Panc1 (cell line): ENCODE data around the gene CCDC159. TPM values are rescaled to one million over a fixed set of nuclear protein-coding genes. Genes with fewer than 3 reads are reported as not detected.

ENCODE experiments used
- ATAC-seq: fragments of 200-7000 bp; cut with Tn5 transposase; 2 replicates; pipeline ENCODE4 v1.9.1; 2020; ENCODE audit warnings: mild to moderate bottlenecking, moderate library complexity
- BruUV-seq: library from RNA; stranded (reverse); fragments of 400-500 nt; replicated peaks from 2 replicates; lab custom pipeline; 2021; lab: Mats Ljungman, UMichigan
- CTCF ChIA-PET: fragments of 300-600 bp; sonication (Branson Sonifier 250); formaldehyde crosslinking; loops from one replicate; lab custom pipeline; 2022; ENCODE audit warnings: antibody characterized with exemption; lab: Charles Lee
- POLR2A ChIA-PET: fragments of 300-600 bp; sonication (Branson Sonifier 250); formaldehyde crosslinking; loops from one replicate; lab custom pipeline; 2022; ENCODE audit warnings: antibody characterized with exemption; lab: Charles Lee
- DNase-seq: peaks from one replicate; pipeline ENCODE4 v3.0.0-alpha.2; 2010; ENCODE audit warnings: low read depth, low spot score
- H3K27ac ChIP-seq: 2 replicates; pipeline ENCODE4 v1.5.1; 2011; ENCODE audit warnings: mild to moderate bottlenecking, low read length, inconsistent platforms
- H3K27me3 ChIP-seq: fragments of 200-500 bp; sonication (Bioruptor generic); 2 replicates; pipeline ENCODE4 v1.6.0; 2014; ENCODE audit warnings: low read length, inconsistent platforms; ENCODE audit not compliant: control insufficient read depth, insufficient read depth
- H3K36me3 ChIP-seq: fragments of 200-500 bp; sonication (Bioruptor generic); 2 replicates; pipeline ENCODE4 v1.5.1; 2014; ENCODE audit warnings: inconsistent platforms, mild to moderate bottlenecking, low read length, moderate library complexity; ENCODE audit not compliant: control insufficient read depth, insufficient read depth
- H3K4me1 ChIP-seq: 2 replicates; pipeline ENCODE4 v1.5.1; 2011; ENCODE audit warnings: inconsistent platforms, mild to moderate bottlenecking, low read length, moderate library complexity; ENCODE audit not compliant: control insufficient read depth, insufficient read depth
- H3K4me3 ChIP-seq, 2 experiments: 2 replicates each; pipeline ENCODE4 v1.5.1; 2011 to 2012; ENCODE audit warnings: low read depth in 2 of 2, low read length in 2 of 2, mild to moderate bottlenecking in 2 of 2, inconsistent platforms in 1 of 2, moderate library complexity in 1 of 2
- H3K9me3 ChIP-seq: fragments of 200-500 bp; sonication (Bioruptor generic); 2 replicates; pipeline ENCODE4 v1.5.1; 2014; ENCODE audit warnings: low read depth, mild to moderate bottlenecking, inconsistent platforms, low read length, moderate library complexity; ENCODE audit not compliant: control insufficient read depth, insufficient read depth
- POLR2AphosphoS5 ChIP-seq: IDR thresholded peaks from 2 replicates; pipeline ENCODE4 v1.6.1; 2012; ENCODE audit warnings: mild to moderate bottlenecking, low read depth, low read length, moderate library complexity
- REST ChIP-seq, 2 experiments: IDR thresholded peaks; 2 replicates each; pipeline ENCODE4 v1.6.1; 2011 to 2012; ENCODE audit warnings: low read depth in 2 of 2, control low read depth in 1 of 2, low read length in 1 of 2, mild to moderate bottlenecking in 1 of 2, moderate library complexity in 1 of 2; ENCODE audit not compliant: insufficient read depth in 1 of 2
- SIN3A ChIP-seq: IDR thresholded peaks from 2 replicates; pipeline ENCODE4 v1.6.1; 2012; ENCODE audit warnings: low read depth, mild to moderate bottlenecking, low read length, moderate library complexity, borderline replicate concordance; ENCODE audit not compliant: insufficient read depth
- TCF7L2 ChIP-seq: IDR thresholded peaks from 2 replicates; pipeline ENCODE4 v1.6.1; 2011; ENCODE audit warnings: mild to moderate bottlenecking, low read depth, low read length, inconsistent platforms
- in situ Hi-C: cut with HindIII; loops from 2 replicates; pipeline ENCODE4 v1.10.0; 2016; ENCODE audit warnings: low sequenced_read_pairs, low pct_unique_long_range_greater_than_20kb
- intact Hi-C: fragments of 100-400 bp; cut with micrococcal nuclease; formaldehyde crosslinking; loops from one replicate; pipeline ENCODE4 v1.10.0; 2022; ENCODE audit not compliant: unreplicated experiment
- total RNA-seq: library from RNA; stranded (reverse); gene quantifications from one replicate; pipeline ENCODE4 v1.2.1, GENCODE V29; 2021; ENCODE audit not compliant: unreplicated experiment
- TF ChIP-seq, protein P1 (sequence below): fragments of 450-650 bp; IDR thresholded peaks from 2 replicates; pipeline ENCODE4 v1.5.1; 2017; ENCODE audit warnings: mild to moderate bottlenecking

The CCDC159 gene
- total RNA-seq, 1 experiment from 2014 or later: 46.6 TPM

- Histone ChIP-seq H3K27ac (no peak overlapping the region), H3K4me1 (peaks cover 15% of the 10 kb centered on the region), H3K4me3 (no peak overlapping the region), H3K36me3 (no peaks in the 10 kb centered on the region), H3K9me3 (no peaks in the 10 kb centered on the region), H3K27me3 (no peaks in the 10 kb centered on the region)
- TF ChIP-seq, protein P1, sequence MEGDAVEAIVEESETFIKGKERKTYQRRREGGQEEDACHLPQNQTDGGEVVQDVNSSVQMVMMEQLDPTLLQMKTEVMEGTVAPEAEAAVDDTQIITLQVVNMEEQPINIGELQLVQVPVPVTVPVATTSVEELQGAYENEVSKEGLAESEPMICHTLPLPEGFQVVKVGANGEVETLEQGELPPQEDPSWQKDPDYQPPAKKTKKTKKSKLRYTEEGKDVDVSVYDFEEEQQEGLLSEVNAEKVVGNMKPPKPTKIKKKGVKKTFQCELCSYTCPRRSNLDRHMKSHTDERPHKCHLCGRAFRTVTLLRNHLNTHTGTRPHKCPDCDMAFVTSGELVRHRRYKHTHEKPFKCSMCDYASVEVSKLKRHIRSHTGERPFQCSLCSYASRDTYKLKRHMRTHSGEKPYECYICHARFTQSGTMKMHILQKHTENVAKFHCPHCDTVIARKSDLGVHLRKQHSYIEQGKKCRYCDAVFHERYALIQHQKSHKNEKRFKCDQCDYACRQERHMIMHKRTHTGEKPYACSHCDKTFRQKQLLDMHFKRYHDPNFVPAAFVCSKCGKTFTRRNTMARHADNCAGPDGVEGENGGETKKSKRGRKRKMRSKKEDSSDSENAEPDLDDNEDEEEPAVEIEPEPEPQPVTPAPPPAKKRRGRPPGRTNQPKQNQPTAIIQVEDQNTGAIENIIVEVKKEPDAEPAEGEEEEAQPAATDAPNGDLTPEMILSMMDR: no peak
- TF ChIP-seq REST (IDR thresholded peaks at IDR 0.05; ENCODE audit: insufficient read depth in 1 of 2, low read depth in 2 of 2, low read length in 1 of 2): no peak
- no peak for TF ChIP-seq TCF7L2
- TF ChIP-seq SIN3A: no peak
- 0 out of 2 replicates have a peak, but pooled peaks have one; percentile 3 for TF ChIP-seq POLR2AphosphoS5
- ChIA-PET CTCF (interaction anchor here (0.6 kb wide), 1 partner anchor 10 kb away, joined by 12 read pairs; no protein-coding TSS in a partner anchor), POLR2A (no interaction called here)
- in situ Hi-C loops (loop anchor here (25.0 kb wide), 1 partner anchor 241 kb away; the partner anchor contains the start of gene ELOF1), intact Hi-C loops (no loop called here)
- ATAC-seq (no peak), DNase-seq (no peak)
- BruUV-seq: no TSS peak
Observed at GRCh38 chr19:11321191-11322126, 24.9 kb upstream of the CCDC159 start.

DNA sequence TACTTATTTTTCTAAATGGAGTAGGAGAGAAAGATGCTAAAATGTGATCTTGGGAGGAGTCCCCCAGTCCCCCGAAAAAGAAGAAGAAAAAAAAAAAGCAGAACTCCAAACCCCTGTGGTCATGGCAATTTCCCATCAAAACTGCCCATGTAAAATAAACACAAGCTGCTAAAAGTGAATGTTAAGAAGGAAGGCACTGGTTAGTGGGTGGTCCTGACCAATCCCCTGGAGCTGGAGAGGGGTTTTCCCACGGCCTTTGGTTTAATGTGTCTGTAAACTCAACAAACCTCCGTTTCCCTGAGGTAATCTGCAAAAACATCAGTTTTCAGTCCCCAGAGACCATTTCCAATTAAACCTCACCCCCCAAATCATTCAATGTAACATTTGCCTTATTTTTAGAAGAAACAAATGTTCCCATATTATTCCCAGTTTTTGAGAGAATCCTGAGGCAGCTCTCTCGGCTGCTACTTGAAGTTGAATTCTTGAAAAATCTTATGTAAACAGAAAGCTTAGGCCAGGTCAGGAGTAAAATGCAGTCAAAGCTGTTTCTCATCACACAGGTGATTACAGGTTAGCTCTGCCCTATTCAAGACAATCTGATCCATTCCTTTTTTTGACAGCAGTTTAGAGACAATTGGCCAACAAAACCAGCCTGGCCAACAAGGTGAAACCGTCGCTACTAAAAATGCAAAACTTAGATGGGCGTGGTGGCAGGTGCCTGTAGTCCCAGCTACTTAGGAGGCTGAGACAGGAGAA is 23.9 kb upstream of the CCDC159 start:
- Histone ChIP-seq H3K9me3 (no peaks in the 10 kb centered on the region), H3K36me3 (no peaks in the 10 kb centered on the region), H3K27me3 (no peaks in the 10 kb centered on the region), H3K4me3 (no peak overlapping the region), H3K27ac (no peak overlapping the region), H3K4me1 (peaks cover 15% of the 10 kb centered on the region)
- ChIA-PET CTCF (interaction anchor here (0.6 kb wide), 1 partner anchor 11 kb away, joined by 12 read pairs; no protein-coding TSS in a partner anchor), POLR2A (no interaction called here)
- in situ Hi-C loops: loop anchor here (25.0 kb wide), 1 partner anchor 240 kb away; the partner anchor contains the start of gene ELOF1
- TF ChIP-seq SIN3A (no peak), POLR2AphosphoS5 (0 out of 2 replicates have a peak, but pooled peaks have one; percentile 27), REST (IDR thresholded peaks at IDR 0.05; ENCODE audit: insufficient read depth in 1 of 2, low read depth in 2 of 2, low read length in 1 of 2) (no peak)
- TF ChIP-seq, protein P1: no peak
- DNase-seq (no peak), ATAC-seq (no peak)
- BruUV-seq: no TSS peak
- intact Hi-C loops: no loop called here
